H9 (cell line): Measurements from ENCODE around the gene RPS19BP1. TPM values are rescaled to one million over a fixed set of nuclear protein-coding genes. Genes with fewer than 3 reads are reported as not detected.

Experiments
- DNase-seq: peaks from one replicate; pipeline ENCODE4 v3.0.0-alpha.2; 2017
- H2AFZ ChIP-seq: one replicate; pipeline ENCODE4 v1.6.1; 2013; ENCODE audit warnings: mild to moderate bottlenecking, low read length, control low read depth, moderate library complexity
- H2AK5ac ChIP-seq: 2 replicates; pipeline ENCODE4 v1.6.1; 2013; ENCODE audit warnings: low read length, control low read depth, mixed read lengths; ENCODE audit not compliant: insufficient read length
- H2BK120ac ChIP-seq: one replicate; pipeline ENCODE4 v1.6.1; 2013; ENCODE audit warnings: low read depth, mild to moderate bottlenecking, low read length, control low read depth, inconsistent platforms; ENCODE audit not compliant: poor library complexity, severe bottlenecking
- H2BK12ac ChIP-seq: 2 replicates; pipeline ENCODE4 v1.6.1; 2013; ENCODE audit warnings: low read length, control low read depth, mixed read lengths, low read depth; ENCODE audit not compliant: insufficient read length
- H2BK15ac ChIP-seq: 2 replicates; pipeline ENCODE4 v1.6.1; 2013; ENCODE audit warnings: low read depth, low read length, control low read depth
- H2BK20ac ChIP-seq: one replicate; pipeline ENCODE4 v1.6.1; 2013; ENCODE audit warnings: low read depth, mild to moderate bottlenecking, low read length, control low read depth, inconsistent platforms; ENCODE audit not compliant: poor library complexity, severe bottlenecking
- H2BK5ac ChIP-seq: 2 replicates; pipeline ENCODE4 v1.6.1; 2013; ENCODE audit warnings: low read length, control low read depth, mixed read lengths; ENCODE audit not compliant: insufficient read length
- H3K14ac ChIP-seq: 2 replicates; pipeline ENCODE4 v1.6.1; 2013; ENCODE audit warnings: low read length, control low read depth; ENCODE audit not compliant: insufficient read depth
- H3K18ac ChIP-seq: 2 replicates; pipeline ENCODE4 v1.6.1; 2013; ENCODE audit warnings: low read depth, mild to moderate bottlenecking, mixed read lengths, low read length, control low read depth; ENCODE audit not compliant: insufficient read length
- H3K23ac ChIP-seq: 2 replicates; pipeline ENCODE4 v1.6.1; 2013; ENCODE audit warnings: low read length, control low read depth, mixed read lengths, low read depth; ENCODE audit not compliant: insufficient read length
- H3K23me2 ChIP-seq: 2 replicates; pipeline ENCODE4 v1.6.1; 2013; ENCODE audit warnings: low read depth, mild to moderate bottlenecking, mixed read lengths, low read length, control low read depth; ENCODE audit not compliant: insufficient read length, poor library complexity, severe bottlenecking
- H3K27ac ChIP-seq: 2 replicates; pipeline ENCODE4 v1.5.1; 2013; ENCODE audit warnings: low read length, control low read depth, mixed read lengths, low read depth; ENCODE audit not compliant: insufficient read length
- H3K27me3 ChIP-seq: 2 replicates; pipeline ENCODE4 v1.6.1; 2013; ENCODE audit warnings: low read length, control low read depth, inconsistent platforms; ENCODE audit not compliant: insufficient read depth
- H3K4ac ChIP-seq: 2 replicates; pipeline ENCODE4 v1.6.1; 2013; ENCODE audit warnings: low read depth, mild to moderate bottlenecking, control low read depth, inconsistent platforms, low read length, moderate library complexity
- H3K4me1 ChIP-seq: 2 replicates; pipeline ENCODE4 v1.6.1; 2013; ENCODE audit warnings: low read length, control low read depth, inconsistent platforms; ENCODE audit not compliant: insufficient read depth
- H3K4me2 ChIP-seq: 2 replicates; pipeline ENCODE4 v1.6.1; 2013; ENCODE audit warnings: low read length, control low read depth, mixed read lengths; ENCODE audit not compliant: insufficient read length, insufficient read depth
- H3K56ac ChIP-seq: 2 replicates; pipeline ENCODE4 v1.6.1; 2013; ENCODE audit warnings: low read depth, mild to moderate bottlenecking, mixed read lengths, low read length, control low read depth; ENCODE audit not compliant: insufficient read length
- H3K79me1 ChIP-seq: 2 replicates; pipeline ENCODE4 v1.6.1; 2013; ENCODE audit warnings: low read depth, mild to moderate bottlenecking, moderate library complexity, low read length, control low read depth, inconsistent platforms; ENCODE audit not compliant: insufficient read depth, poor library complexity, severe bottlenecking
- H3K79me2 ChIP-seq: 2 replicates; pipeline ENCODE4 v1.6.1; 2013; ENCODE audit warnings: low read length, control low read depth, inconsistent platforms; ENCODE audit not compliant: insufficient read depth
- H3K9ac ChIP-seq: 2 replicates; pipeline ENCODE4 v1.6.1; 2013; ENCODE audit warnings: low read length, control low read depth, mixed read lengths; ENCODE audit not compliant: insufficient read length; ENCODE audit errors: extremely low read depth
- H3K9me3 ChIP-seq: one replicate; pipeline ENCODE4 v1.6.1; 2013; ENCODE audit warnings: low read depth, low read length, inconsistent platforms; ENCODE audit not compliant: control insufficient read depth
- H3T11ph ChIP-seq: one replicate; pipeline ENCODE4 v1.6.1; 2013; ENCODE audit warnings: mild to moderate bottlenecking, low read length, control low read depth, inconsistent platforms
- H4K20me1 ChIP-seq: one replicate; pipeline ENCODE4 v1.6.1; 2013; ENCODE audit not compliant: control insufficient read depth, insufficient read length, insufficient read depth
- H4K5ac ChIP-seq: 2 replicates; pipeline ENCODE4 v1.6.1; 2013; ENCODE audit warnings: low read depth, mild to moderate bottlenecking, mixed read lengths, low read length, control low read depth; ENCODE audit not compliant: insufficient read length
- H4K8ac ChIP-seq: replicated peaks from 2 replicates; pipeline ENCODE4 v1.6.1; 2013; ENCODE audit warnings: low read length, control low read depth, mixed read lengths, low read depth; ENCODE audit not compliant: insufficient read length
- H4K91ac ChIP-seq: 2 replicates; pipeline ENCODE4 v1.6.1; 2013; ENCODE audit warnings: low read depth, mild to moderate bottlenecking, moderate library complexity, mixed read lengths, low read length, control low read depth; ENCODE audit not compliant: insufficient read length
- H3K27ac Mint-ChIP-seq, 3 experiments: 2 replicates in 2 of 3; 3 replicates in 1 of 3; pipeline ENCODE4 v1.8.0; 2020 to 2021; ENCODE audit warnings: mixed read lengths in 3 of 3, mild to moderate bottlenecking in 1 of 3, moderate library complexity in 1 of 3
- H3K27me3 Mint-ChIP-seq: 2 replicates; pipeline ENCODE4 v1.8.0; 2021; ENCODE audit warnings: low read depth, mild to moderate bottlenecking, moderate library complexity, mixed read lengths
- H3K36me3 Mint-ChIP-seq, 3 experiments: 2 replicates in 2 of 3; 3 replicates in 1 of 3; pipeline ENCODE4 v1.8.0; 2020 to 2021; ENCODE audit warnings: low read depth in 3 of 3, mixed read lengths in 3 of 3; ENCODE audit not compliant: insufficient read depth in 1 of 3
- H3K4me1 Mint-ChIP-seq, 2 experiments: 2 replicates each; pipeline ENCODE4 v1.8.0; 2020; ENCODE audit warnings: mixed read lengths in 2 of 2
- H3K4me3 Mint-ChIP-seq, 2 experiments: 2 replicates in 1 of 2; 3 replicates in 1 of 2; pipeline ENCODE4 v1.8.0; 2020 to 2021; ENCODE audit warnings: mild to moderate bottlenecking in 2 of 2, mixed read lengths in 2 of 2, moderate library complexity in 1 of 2
- H3K9me3 Mint-ChIP-seq, 2 experiments: 2 replicates in 1 of 2; 3 replicates in 1 of 2; pipeline ENCODE4 v1.8.0; 2020; ENCODE audit warnings: mild to moderate bottlenecking in 2 of 2, mixed read lengths in 2 of 2, moderate library complexity in 1 of 2
- CTCF ChIP-seq: fragments of 200-600 bp; sonication (generic); conservative IDR thresholded peaks from 3 replicates; pipeline ENCODE4 v1.8.0; 2021; ENCODE audit warnings: antibody characterized with exemption, mild to moderate bottlenecking
- WGBS: extraction: QIAGEN DNeasy Blood & Tissue Kit; methylation state at CpG from one replicate; pipeline ENCODE4 v1.1.7; 2013; ENCODE audit warnings: missing lambda C conversion rate, low lambda C conversion rate, mixed read lengths; ENCODE audit not compliant: insufficient read length; ENCODE audit errors: extremely low coverage; 5-methylcytosine and 5-hydroxymethylcytosine counted together
- total RNA-seq: library from RNA; stranded (reverse); gene quantifications from 2 replicates; pipeline ENCODE4 v1.2.1, GENCODE V29; 2021

The RPS19BP1 gene
- total RNA-seq, 1 experiment from 2014 or later: 65.0 TPM

GRCh38 chr22:39492186-39492585, 40.4 kb downstream of the RPS19BP1 start:
- Histone ChIP-seq H3K9me3 (no peaks in the 10 kb centered on the region), H3K9ac (no peak overlapping the region), H4K20me1 (no peaks in the 10 kb centered on the region), H3K23me2 (no peaks in the 10 kb centered on the region), H3K27me3 (peaks cover under 1% of the 10 kb centered on the region; the same call in 1 of the 2 replicates), H2BK20ac (no peak overlapping the region), H2AFZ (no peak overlapping the region), H3K4me2 (no peak overlapping the region), H2BK12ac (no peak overlapping the region), H4K91ac (no peak overlapping the region), H3K4me1 (no peaks in the 10 kb centered on the region), H3K56ac (no peak overlapping the region), H2AK5ac (no peak overlapping the region), H3K18ac (no peak overlapping the region), H3K27ac (no peak overlapping the region), H2BK15ac (no peak overlapping the region), H3K14ac (no peak overlapping the region), H2BK120ac (no peak overlapping the region), H3K79me1 (no peaks in the 10 kb centered on the region), H3T11ph (no peak overlapping the region), H3K23ac (no peak overlapping the region), H3K79me2 (no peaks in the 10 kb centered on the region), H4K8ac (no peak overlapping the region), H4K5ac (no peak overlapping the region), H3K4ac (no peak overlapping the region), H2BK5ac (no peak overlapping the region)
- Mint-ChIP-seq H3K4me1 (peaks cover 6 to 15% of the 10 kb centered on the region in 2 experiments), H3K9me3 (peaks cover 0 to 3% of the 10 kb centered on the region in 2 experiments; a peak in 1 of 5 replicates), H3K27ac (no peak overlapping the region), H3K4me3 (no peak overlapping the region), H3K36me3 (peaks cover 0 to 6% (median 4%) of the 10 kb centered on the region in 3 experiments; a peak in 3 of 7 replicates), H3K27me3 (peaks cover 54% of the 10 kb centered on the region)
- WGBS: no CpG with 5 or more reads among the region's 3 CpGs
- DNase-seq: no peak
- no peak for TF ChIP-seq CTCF
